DND-41 (cell line): Measurements from ENCODE around the gene CD34.

ENCODE experiments used
- ATAC-seq: fragments of 200-7000 bp; cut with Tn5 transposase; 3 replicates; pipeline ENCODE4 v1.9.1; 2021; ENCODE audit warnings: low read depth; ENCODE audit not compliant: insufficient read depth
- DNase-seq: peaks from one replicate; pipeline ENCODE4 v3.0.0-alpha.2; 2020
- H2AFZ ChIP-seq: 2 replicates; pipeline ENCODE4 v1.6.0; 2012; ENCODE audit warnings: low read depth, low read length
- H3K27ac ChIP-seq: 2 replicates; pipeline ENCODE4 v1.5.1; 2012; ENCODE audit warnings: low read length, inconsistent platforms
- H3K27me3 ChIP-seq: fragments of 200-600 bp; sonication (generic); 2 replicates; pipeline ENCODE4 v1.6.0; 2012; ENCODE audit warnings: low read length, mild to moderate bottlenecking, inconsistent platforms; ENCODE audit not compliant: insufficient read depth, poor library complexity
- H3K36me3 ChIP-seq: 2 replicates; pipeline ENCODE4 v1.5.1; 2012; ENCODE audit warnings: low read length, inconsistent platforms; ENCODE audit not compliant: insufficient read depth
- H3K4me1 ChIP-seq: 2 replicates; pipeline ENCODE4 v1.5.1; 2012; ENCODE audit warnings: mild to moderate bottlenecking, low read length; ENCODE audit not compliant: insufficient read depth
- H3K4me2 ChIP-seq: 2 replicates; pipeline ENCODE4 v1.6.0; 2012; ENCODE audit warnings: mild to moderate bottlenecking, moderate library complexity, low read length, inconsistent platforms; ENCODE audit not compliant: insufficient read depth
- H3K4me3 ChIP-seq, 2 experiments: fragments of 200-600 bp in 1 of 2; shearing (Covaris generic) in 1 of 2; 2 replicates each; pipeline ENCODE4 v1.5.1; 2012 to 2016; ENCODE audit warnings: inconsistent platforms in 2 of 2, low read length in 2 of 2, mild to moderate bottlenecking in 2 of 2, low read depth in 1 of 2, moderate library complexity in 1 of 2
- H3K79me2 ChIP-seq: 2 replicates; pipeline ENCODE4 v1.6.0; 2012; ENCODE audit warnings: low read length, inconsistent platforms; ENCODE audit not compliant: insufficient read depth
- H3K9ac ChIP-seq: 2 replicates; pipeline ENCODE4 v1.6.0; 2012; ENCODE audit warnings: low read depth, mild to moderate bottlenecking, inconsistent platforms, low read length, moderate library complexity
- H3K9me3 ChIP-seq: 2 replicates; pipeline ENCODE4 v1.5.1; 2012; ENCODE audit warnings: low read length, moderate library complexity, mild to moderate bottlenecking, inconsistent platforms; ENCODE audit not compliant: insufficient read depth, severe bottlenecking
- H4K20me1 ChIP-seq: 2 replicates; pipeline ENCODE4 v1.6.0; 2012; ENCODE audit warnings: low read length; ENCODE audit not compliant: insufficient read depth
- EZH2 ChIP-seq: IDR thresholded peaks from 3 replicates; pipeline ENCODE4 v1.6.1; 2012; ENCODE audit warnings: borderline replicate concordance, low read depth, mild to moderate bottlenecking, moderate library complexity, low read length, inconsistent platforms; ENCODE audit not compliant: severe bottlenecking
- TF ChIP-seq, protein P1 (sequence below): IDR thresholded peaks from 2 replicates; pipeline ENCODE4 v1.5.1; 2012; ENCODE audit warnings: borderline replicate concordance, low read length, moderate library complexity, mild to moderate bottlenecking; ENCODE audit not compliant: poor library complexity, severe bottlenecking; ENCODE audit errors: extremely low read depth

CD34 gene

DNA sequence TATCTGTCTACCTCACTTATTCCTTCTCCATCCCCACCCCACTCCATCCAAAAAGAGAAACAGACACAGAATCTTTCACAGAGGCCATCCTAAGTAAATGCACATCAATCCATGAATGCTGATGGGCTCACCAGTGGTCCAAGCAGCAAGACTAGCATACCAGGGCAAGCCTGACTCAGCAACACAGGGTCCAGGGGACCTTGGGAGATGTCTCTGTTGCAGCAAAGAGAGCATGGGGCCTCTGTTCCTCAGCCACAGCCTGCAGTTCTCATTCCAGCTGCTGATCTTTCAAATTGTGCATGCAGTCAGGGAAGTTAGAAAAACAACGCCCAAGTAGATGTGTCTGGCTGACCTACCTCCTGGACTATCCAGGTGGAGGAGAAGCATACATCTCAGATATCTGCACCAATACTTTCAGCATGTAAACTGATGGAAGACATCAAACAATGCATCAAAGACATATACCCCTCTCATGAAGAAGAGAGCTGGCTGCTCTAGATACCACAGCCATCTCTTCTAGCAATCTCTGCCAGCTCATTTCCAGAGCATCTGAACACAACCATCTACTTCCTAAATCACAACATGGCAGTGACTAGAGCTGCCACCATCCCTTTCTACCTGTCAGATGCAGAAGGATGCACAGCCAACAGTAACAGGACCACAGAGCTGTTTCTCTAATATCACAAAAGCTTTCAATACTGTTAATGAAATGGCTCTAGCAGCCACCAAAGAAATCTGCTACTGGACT lies 54.5 kb downstream of the CD34 start:
- H3K4me1 ChIP-seq = peaks cover 61% of the 10 kb centered on the region
- TF ChIP-seq, protein P1, sequence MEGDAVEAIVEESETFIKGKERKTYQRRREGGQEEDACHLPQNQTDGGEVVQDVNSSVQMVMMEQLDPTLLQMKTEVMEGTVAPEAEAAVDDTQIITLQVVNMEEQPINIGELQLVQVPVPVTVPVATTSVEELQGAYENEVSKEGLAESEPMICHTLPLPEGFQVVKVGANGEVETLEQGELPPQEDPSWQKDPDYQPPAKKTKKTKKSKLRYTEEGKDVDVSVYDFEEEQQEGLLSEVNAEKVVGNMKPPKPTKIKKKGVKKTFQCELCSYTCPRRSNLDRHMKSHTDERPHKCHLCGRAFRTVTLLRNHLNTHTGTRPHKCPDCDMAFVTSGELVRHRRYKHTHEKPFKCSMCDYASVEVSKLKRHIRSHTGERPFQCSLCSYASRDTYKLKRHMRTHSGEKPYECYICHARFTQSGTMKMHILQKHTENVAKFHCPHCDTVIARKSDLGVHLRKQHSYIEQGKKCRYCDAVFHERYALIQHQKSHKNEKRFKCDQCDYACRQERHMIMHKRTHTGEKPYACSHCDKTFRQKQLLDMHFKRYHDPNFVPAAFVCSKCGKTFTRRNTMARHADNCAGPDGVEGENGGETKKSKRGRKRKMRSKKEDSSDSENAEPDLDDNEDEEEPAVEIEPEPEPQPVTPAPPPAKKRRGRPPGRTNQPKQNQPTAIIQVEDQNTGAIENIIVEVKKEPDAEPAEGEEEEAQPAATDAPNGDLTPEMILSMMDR = no peak
- no peak for TF ChIP-seq EZH2
- no peaks in the 10 kb centered on the region for H3K9me3 ChIP-seq
- H3K27me3 ChIP-seq = no peaks in the 10 kb centered on the region
- H3K27ac ChIP-seq = peak overlapping the region; percentile 8
- DNase-seq (no peak), ATAC-seq (no peak)
- H2AFZ ChIP-seq = no peak overlapping the region
- H3K4me2 ChIP-seq = peak overlapping the region; percentile 14; the same call in 1 of the 2 replicates
- no peak overlapping the region for H3K9ac ChIP-seq
- no peak overlapping the region for H3K4me3 ChIP-seq
- H3K36me3 ChIP-seq = peaks cover 79% of the 10 kb centered on the region
- H4K20me1 ChIP-seq = peaks cover 61% of the 10 kb centered on the region
- peaks cover 99% of the 10 kb centered on the region for H3K79me2 ChIP-seq

DNA sequence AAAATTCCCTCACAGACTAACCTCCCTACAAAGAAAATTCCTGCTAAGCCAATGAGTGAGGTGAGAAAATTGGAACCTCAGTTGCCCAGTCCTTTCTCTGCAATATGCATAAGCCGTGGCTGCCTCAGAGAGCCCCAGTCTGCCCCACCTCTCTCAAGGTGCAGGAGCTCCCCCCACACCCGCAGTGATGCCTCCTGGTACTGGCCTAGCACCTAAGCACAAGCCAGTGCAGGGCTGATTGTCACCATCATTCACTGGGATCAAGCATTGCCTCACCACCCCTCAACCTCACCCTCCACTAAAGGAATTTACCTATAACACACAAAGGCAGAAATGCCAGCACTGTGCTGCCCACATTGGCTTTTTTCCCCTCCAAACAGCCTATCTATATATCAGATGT lies 56.9 kb downstream of the CD34 start:
- no peak overlapping the region for H3K9ac ChIP-seq
- no peak overlapping the region for H3K4me3 ChIP-seq
- peaks cover 100% of the 10 kb centered on the region for H3K79me2 ChIP-seq
- TF ChIP-seq EZH2 = no peak
- TF ChIP-seq, protein P1 = no peak
- peaks cover 86% of the 10 kb centered on the region for H4K20me1 ChIP-seq
- H3K4me2 ChIP-seq = no peak overlapping the region
- ATAC-seq (no peak; the same call in 2 of the 3 replicates), DNase-seq (no peak)
- peaks cover 41% of the 10 kb centered on the region for H3K4me1 ChIP-seq
- H2AFZ ChIP-seq = no peak overlapping the region
- H3K36me3 ChIP-seq = peaks cover 88% of the 10 kb centered on the region
- H3K9me3 ChIP-seq = no peaks in the 10 kb centered on the region
- H3K27me3 ChIP-seq = no peaks in the 10 kb centered on the region
- H3K27ac ChIP-seq = no peak overlapping the region

DNA sequence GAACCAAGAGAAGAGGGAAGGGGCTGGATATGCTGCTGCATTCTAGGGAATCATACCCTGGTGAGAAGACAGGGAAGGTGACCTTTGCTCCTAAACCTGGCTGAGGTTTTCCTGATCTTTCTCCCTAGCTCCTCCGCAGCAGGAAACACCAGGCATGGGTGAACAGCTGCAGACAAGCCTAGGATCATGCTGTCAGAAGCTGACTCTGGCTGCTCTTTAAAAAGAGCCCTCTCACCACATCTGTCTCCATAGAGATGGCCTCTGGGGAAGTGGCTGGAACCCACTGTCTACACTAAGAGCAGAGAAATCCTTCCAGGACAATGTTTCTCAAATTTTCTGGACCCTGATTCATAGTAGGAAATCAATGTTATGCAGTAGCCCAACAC lies 57.6 kb downstream of the CD34 start:
- Histone ChIP-seq H3K79me2 (peaks cover 100% of the 10 kb centered on the region), H3K4me1 (peaks cover 35% of the 10 kb centered on the region), H3K9ac (no peak overlapping the region), H3K27ac (0 out of 2 replicates have a peak overlapping the region, but pooled peaks have one; percentile 21), H3K27me3 (no peaks in the 10 kb centered on the region), H2AFZ (no peak overlapping the region), H3K4me3 (no peak overlapping the region), H3K9me3 (no peaks in the 10 kb centered on the region), H3K4me2 (no peak overlapping the region), H4K20me1 (peaks cover 86% of the 10 kb centered on the region), H3K36me3 (peaks cover 86% of the 10 kb centered on the region)
- no peak for DNase-seq
- no peak for TF ChIP-seq EZH2
- TF ChIP-seq, protein P1 = no peak
- ATAC-seq = peak; percentile 55; the same call in 2 of the 3 replicates
